Stimulated activated CD4-positive, alpha-beta T cell treated with anti-CD3 and anti-CD28 coated beads, Interleukin-4, amount 100 ng/mL, for 48 hours (primary cell): ENCODE measurements around the gene BRSK2.
"Not testable (repeated sequence)": the region's sequence is repeated elsewhere in the genome, so short reads cannot be mapped to it uniquely, and the experiment has no call there.

ENCODE experiments used
- DNase-seq, 2 donors: peaks; one replicate each; pipeline ENCODE4 v3.0.0-alpha.2; 2020; ENCODE audit warnings: low read depth in 2 of 2

The BRSK2 gene

DNA sequence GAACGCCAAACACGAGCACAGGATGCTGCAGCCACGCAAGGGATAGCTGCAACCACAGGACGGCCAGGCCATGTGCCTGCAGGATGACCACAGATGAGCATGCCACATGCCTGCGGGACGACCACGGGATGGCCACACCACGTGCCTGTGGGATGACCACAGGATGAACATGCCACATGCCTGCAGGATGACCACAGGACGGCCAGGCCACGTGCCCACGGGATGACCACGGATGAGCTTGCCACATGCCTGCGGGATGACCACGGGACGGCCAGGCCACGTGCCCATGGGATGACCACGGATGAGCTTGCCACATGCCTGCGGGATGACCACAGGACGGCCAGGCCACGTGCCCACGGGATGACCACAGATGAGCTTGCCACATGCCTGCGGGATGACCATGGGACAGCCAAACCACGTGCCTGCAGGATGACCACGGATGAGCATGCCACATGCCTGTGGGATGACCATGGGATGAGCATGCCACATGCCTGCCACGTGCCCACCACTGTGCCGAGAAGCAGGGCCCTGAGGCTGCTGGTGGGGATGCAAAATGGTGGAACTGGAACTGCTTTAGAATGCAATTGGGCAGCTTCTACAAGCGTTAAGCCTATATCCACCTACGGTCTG is 109.6 kb downstream of the BRSK2 start:
- DNase-seq, result no peak

- no peak for DNase-seq
These were observed 110.2 kb downstream of the BRSK2 start for GRCh38 chr11:1499899-1500298.

- DNase-seq, result no peak
These were observed 111.0 kb downstream of the BRSK2 start for GRCh38 chr11:1500466-1501420.

- no peak for DNase-seq
These were observed 111.9 kb downstream of the BRSK2 start for GRCh38 chr11:1501421-1502167.

GRCh38 chr11:1502168-1502953 is 112.6 kb downstream of the BRSK2 start:
- DNase-seq, result no peak

DNA sequence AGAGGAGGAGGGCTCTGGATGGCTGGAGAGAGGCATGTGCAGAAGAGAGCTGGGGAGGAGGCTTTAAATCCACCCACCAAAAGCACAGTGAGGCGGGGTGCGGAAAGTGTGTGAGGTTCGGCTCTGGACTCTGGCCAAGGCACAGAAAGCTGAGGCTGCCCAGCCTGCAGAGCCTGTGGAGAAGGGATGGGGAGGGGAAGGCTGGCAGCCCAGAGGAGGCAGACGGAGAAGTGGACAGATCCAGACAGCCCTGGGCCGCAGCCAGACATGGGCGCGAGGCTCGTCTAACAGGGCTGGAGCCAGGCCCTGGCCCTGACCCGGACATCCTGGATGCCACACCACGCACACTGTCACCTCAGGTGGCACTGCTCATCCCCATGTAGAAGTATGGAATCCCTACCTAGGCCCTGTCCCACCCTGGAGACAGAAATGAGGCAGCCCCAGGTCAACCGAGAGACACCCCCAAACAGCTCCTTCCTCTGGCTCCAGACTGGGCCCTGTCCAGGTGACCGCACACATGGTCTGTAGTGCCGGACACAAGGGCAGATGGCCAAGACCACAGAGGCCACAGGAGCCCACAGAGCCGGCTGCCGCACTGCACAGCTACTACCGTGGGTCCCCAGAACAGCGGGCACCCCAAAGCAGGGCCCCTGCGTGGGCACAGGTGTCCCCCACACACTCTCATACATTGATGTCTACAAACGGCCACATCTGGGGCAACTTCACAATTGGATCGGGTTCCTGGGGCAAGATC is 113.4 kb downstream of the BRSK2 start:
- no peak for DNase-seq

DNA sequence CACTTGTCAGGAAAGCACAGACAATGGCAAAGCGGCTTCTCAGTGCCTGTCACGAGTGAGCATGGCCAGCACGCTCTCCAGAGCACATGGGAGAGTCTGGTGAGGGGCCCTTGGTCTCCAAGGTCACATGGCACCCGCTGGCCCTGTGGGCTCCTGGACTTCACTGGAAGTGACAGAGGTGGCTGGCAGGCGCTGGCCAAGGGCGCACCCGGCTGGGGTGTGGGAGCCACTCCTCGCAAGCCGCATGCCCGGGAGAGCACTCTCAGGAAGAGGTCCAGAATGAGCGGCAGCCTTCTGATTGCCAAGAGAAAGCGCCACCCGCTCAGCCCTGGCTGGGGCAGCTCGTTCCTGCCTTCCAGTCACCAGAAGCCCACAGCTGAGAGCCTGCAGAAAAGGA is 114.0 kb downstream of the BRSK2 start:
- no peak for DNase-seq

GRCh38 chr11:1504138-1504537 is 114.4 kb downstream of the BRSK2 start:
- no peak for DNase-seq

- no peak for DNase-seq
These were observed 115.0 kb downstream of the BRSK2 start for GRCh38 chr11:1504581-1505290.

- DNase-seq, result no peak
These were observed 115.7 kb downstream of the BRSK2 start for GRCh38 chr11:1505480-1505879.

GRCh38 chr11:1506981-1507380 is 117.2 kb downstream of the BRSK2 start:
- no peak for DNase-seq

DNA sequence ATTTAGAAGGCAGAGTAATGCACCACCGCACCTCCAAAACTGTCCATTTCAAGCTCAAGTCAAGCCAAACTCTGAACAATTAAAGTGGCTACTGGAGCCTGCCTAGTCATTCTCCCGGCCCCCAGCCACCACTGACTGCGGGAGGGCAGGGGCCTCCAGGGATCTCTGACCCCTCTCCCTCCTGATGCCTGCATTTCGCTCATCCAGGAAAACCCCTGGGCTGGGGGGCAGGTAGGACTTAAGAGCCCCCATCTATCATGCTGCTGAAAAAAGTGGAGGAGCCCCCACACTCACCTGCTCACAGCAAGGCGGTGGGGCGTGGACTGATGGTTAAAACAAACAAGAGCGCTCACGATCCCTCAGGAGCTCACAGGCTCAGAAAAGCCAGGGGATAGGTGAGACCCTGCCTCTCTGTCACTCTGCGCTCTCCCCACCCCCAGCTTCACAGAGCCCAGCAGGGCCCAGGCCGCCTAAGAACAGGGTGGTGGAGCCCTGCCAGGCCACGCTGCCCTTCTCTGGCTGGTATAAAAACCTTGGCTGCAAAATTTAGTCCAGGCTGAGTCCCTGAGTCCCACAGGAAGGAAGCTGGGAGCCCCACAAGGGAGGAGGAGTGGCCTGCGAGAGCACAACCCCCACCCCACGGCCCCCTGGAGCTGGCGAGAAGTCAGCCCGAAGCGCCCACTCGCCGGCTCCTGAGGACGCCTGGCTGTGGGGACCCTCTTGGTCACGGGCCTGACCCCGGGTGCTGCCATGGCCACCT is 117.8 kb downstream of the BRSK2 start:
- no peak for DNase-seq

DNA sequence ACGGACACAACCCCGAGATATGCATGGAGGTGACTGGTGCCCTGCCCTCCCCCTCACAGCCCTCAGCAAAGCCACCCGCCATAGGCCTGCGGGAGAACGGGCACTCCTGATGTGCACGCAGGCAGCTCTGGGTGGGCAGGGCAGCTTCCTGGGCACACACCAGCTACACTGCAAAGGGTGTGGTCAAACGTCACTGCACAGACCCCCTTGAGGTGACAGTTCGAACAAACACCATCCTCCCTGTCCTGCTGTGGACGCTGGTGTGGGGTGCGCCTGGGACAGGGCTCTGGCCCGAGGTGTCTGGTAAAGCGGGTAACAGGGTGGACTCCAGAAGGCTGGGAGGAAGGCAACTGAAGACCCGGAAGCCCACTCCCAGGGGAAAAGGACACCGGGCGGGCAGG is 118.8 kb downstream of the BRSK2 start:
- no peak for DNase-seq

DNA sequence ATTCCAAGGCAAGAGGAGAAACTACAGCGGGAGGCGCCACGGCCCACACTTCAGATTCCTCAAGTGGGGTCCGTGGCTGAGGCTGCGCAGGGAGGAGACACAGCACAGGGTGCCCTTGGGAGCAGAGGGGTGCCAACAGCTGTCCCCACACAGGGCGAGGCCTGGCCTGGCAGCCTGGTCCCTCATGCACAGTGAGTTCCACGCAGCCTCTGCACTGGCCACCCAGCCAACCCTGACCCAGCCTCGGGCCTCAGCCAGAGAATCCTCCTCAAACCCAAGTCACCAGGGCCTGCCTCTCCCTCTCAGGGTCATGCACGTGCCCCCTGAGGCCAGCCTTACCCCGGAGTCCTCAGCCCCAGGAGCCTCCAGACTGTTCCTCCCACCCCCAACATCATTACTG is 119.3 kb downstream of the BRSK2 start:
- DNase-seq, result no peak

DNA sequence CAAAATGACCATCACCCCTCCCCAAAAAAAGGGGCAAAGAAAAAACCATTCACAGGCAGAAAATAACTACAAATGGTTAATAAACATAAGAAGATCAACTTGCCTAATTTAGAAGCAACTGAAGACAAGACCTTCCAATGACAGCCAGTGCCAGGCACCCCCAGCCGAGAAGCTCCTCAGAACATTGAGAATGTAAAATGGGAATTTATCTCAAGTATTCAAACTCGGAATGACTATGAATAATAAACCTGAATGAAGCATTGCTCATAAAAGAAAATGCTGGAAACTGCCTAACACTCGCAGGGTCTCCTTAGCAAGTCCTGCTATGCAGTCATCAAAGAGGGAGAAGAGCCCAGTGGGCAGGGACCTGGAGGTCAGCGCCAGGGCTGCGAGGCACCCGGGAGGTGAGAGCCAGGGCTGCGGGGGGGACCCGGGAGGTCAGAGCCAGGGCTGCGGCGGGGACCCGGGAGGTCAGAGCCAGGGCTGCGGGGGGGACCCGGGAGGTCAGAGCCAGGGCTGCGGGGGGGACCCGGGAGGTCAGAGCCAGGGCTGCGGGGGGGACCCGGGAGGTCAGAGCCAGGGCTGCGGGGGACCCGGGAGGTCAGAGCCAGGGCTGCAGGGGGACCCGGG is 120.0 kb downstream of the BRSK2 start:
- DNase-seq, result no peak

GRCh38 chr11:1510351-1510750 is 120.6 kb downstream of the BRSK2 start:
- not testable (repeated sequence) for DNase-seq

DNA sequence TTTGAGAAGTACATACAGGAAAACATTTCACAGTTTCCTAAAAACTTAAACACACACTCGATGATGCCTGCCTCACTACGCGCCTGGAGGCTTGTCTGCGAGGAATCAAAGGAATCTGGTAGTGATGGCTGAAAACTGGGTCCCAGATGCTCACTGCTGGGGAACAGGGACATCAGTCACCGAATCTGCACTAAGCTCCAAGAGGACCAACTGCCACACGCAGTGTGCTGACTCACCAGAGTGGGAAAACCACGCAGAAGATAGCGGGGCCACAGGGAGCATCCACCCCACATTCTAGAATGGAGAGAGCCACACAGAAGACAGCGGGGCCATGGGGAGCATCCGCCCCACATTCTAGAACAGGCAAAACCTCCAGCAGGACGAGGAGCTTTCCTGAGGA is 121.2 kb downstream of the BRSK2 start:
- no peak for DNase-seq

DNA sequence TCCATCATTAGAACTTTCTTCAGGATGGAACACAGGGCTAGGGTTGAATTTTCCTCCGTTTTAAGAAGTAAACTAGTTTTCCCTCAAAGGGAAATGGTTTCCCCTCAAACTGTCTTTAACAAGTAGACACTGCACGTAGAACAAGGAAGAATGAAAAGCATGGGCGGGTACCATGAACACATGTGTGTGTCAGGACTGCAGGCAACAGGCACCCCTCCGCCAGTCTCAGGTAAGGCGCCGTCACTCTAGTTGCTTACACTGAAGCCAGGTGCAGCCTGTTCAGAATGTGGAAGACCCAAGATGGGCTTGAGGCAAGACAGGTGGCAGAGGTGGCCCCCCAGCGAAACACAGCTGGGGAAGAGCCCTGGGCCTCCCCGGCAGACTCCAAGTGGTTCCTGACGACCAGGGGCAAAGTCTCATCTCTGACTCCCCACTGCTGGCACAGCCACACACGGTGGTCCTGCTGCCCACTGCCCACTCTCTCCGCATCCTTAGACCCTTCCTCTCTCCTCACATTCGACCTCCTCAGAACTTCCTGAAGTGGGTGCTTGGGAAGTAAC is 122.3 kb downstream of the BRSK2 start:
- no peak for DNase-seq
